Measurements from ENCODE around the gene CD52.

The CD52 gene

DNA sequence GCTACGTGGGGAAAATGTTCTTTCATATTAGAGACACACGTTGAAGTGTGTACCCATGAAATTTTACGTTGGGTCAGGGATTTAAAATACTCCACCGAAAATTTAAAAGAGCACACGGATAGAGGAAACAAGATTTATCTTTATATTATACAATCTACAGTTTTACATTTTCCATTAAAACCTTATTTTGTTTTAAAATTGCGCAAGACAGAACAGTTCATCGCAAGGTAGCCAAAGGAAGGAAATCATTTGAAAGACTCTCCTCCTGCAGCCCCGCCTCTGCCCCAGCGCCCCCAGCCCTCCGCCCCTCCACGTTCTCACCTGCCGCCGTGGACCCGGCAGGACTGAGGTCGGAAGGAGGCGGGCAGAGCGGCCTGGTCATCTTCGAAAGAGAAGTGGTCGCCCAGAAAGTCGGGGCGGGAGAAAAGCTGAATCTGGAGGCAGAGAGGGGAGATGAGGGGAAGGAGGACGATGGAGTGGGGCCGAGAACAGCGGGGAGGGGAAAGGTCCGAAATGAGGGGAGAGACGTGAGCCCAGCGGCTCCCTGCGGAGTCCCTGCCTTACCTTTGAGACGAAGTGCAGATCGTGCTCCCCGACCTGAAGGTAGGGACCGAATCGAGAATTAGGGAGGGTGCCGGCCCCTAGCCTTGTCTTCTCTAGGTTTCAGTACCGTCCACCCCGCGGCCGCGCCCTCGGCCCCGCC is 18.2 kb downstream of the CD52 start:
- no peaks in the 10 kb centered on the region for H3K27me3 ChIP-seq (ENCODE audit: insufficient read depth, low read depth)
- TF ChIP-seq, protein P1, sequence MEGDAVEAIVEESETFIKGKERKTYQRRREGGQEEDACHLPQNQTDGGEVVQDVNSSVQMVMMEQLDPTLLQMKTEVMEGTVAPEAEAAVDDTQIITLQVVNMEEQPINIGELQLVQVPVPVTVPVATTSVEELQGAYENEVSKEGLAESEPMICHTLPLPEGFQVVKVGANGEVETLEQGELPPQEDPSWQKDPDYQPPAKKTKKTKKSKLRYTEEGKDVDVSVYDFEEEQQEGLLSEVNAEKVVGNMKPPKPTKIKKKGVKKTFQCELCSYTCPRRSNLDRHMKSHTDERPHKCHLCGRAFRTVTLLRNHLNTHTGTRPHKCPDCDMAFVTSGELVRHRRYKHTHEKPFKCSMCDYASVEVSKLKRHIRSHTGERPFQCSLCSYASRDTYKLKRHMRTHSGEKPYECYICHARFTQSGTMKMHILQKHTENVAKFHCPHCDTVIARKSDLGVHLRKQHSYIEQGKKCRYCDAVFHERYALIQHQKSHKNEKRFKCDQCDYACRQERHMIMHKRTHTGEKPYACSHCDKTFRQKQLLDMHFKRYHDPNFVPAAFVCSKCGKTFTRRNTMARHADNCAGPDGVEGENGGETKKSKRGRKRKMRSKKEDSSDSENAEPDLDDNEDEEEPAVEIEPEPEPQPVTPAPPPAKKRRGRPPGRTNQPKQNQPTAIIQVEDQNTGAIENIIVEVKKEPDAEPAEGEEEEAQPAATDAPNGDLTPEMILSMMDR (conservative IDR thresholded peaks at IDR 0.05; ENCODE audit: low read depth, low read length) = no peak
- H3K9ac ChIP-seq = no peak overlapping the region; the same call in 1 of the 2 replicates
- no peak overlapping the region for H3K27ac ChIP-seq
- H3K4me1 ChIP-seq (ENCODE audit: low read depth, poor library complexity, severe bottlenecking) = peaks cover 20% of the 10 kb centered on the region
- H3K36me3 ChIP-seq (ENCODE audit: insufficient read depth) = no peaks in the 10 kb centered on the region
- peak overlapping the region; percentile 71 for H3K4me2 ChIP-seq
- peak overlapping the region; percentile 91 for H2AFZ ChIP-seq (ENCODE audit: low read depth)
- H3K79me2 ChIP-seq (ENCODE audit: insufficient read depth, low read depth) = no peaks in the 10 kb centered on the region
- no peaks in the 10 kb centered on the region for H4K20me1 ChIP-seq (ENCODE audit: insufficient read depth)
- H3K4me3 ChIP-seq (IDR thresholded peaks at IDR 0.05; ENCODE audit: insufficient read depth, low read depth, low read length) = peak overlapping the region; percentile 28

DNA sequence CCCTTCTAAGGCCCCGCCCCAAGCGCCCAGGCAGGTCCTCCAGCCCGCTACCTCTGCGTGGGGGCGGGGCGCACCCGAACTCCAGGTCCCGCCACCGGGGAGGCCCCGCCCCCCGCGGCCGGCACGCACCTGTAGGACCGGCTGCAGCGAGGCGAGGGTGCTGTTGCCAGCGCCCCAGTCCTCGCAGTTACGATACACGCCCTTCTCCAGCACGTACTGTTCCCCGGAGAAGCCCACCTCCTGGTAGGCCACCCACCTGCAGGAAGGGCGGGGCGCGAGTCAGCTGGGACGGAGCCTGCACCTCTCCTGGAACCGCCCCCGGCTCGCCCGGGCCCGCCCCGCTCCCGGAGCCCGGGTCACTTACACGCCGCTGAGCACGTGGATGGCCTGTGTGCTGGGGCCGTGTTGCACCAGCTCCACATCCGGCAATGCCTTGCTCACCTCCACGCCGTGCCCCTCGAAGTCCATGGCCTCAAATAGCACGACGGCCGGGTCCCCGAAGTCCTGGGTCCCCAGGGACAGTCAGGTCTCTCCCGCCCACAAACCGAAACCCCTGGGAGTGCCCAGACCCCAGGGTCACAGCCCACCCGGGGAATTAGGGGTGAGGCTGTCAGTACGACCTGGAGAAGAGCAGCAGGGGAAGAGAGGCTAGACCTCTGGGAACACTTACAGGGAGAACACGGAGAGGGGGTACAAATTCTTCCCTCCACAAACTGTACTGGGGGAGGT is 18.9 kb downstream of the CD52 start:
- H3K9ac ChIP-seq = peak overlapping the region; percentile 20; the same call in 1 of the 2 replicates
- no peaks in the 10 kb centered on the region for H3K79me2 ChIP-seq (ENCODE audit: insufficient read depth, low read depth)
- H2AFZ ChIP-seq (ENCODE audit: low read depth) = peak overlapping the region; percentile 91
- no peaks in the 10 kb centered on the region for H3K36me3 ChIP-seq (ENCODE audit: insufficient read depth)
- H3K4me3 ChIP-seq (IDR thresholded peaks at IDR 0.05; ENCODE audit: insufficient read depth, low read depth, low read length) = peak overlapping the region; percentile 28
- peaks cover 20% of the 10 kb centered on the region for H3K4me1 ChIP-seq (ENCODE audit: low read depth, poor library complexity, severe bottlenecking)
- no peak overlapping the region for H3K27ac ChIP-seq
- H3K27me3 ChIP-seq (ENCODE audit: insufficient read depth, low read depth) = no peaks in the 10 kb centered on the region
- TF ChIP-seq, protein P1 (conservative IDR thresholded peaks at IDR 0.05; ENCODE audit: low read depth, low read length) = no peak
- H3K4me2 ChIP-seq = peak overlapping the region; percentile 71
- H4K20me1 ChIP-seq (ENCODE audit: insufficient read depth) = no peaks in the 10 kb centered on the region

DNA sequence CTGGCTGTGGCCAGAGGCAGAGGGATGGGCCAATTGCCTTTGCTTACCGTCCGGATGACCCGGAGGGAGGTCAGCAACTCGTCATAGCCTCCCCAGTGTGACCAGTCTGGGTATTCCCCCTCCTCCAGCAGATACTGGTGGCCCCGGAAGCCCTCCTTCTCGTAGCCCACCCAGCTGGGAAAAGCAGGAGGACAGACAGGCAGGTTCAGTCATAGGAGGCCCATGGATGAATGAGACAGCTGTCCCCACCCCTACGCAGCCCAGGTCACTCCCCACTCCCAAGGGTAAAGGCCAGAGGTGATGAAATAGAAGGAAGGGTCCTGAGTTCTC is 19.4 kb downstream of the CD52 start:
- Histone ChIP-seq H3K9ac (no peak overlapping the region), H3K36me3 (ENCODE audit: insufficient read depth) (no peaks in the 10 kb centered on the region), H2AFZ (ENCODE audit: low read depth) (peak overlapping the region; percentile 91), H3K27ac (no peak overlapping the region), H3K4me2 (peak overlapping the region; percentile 71), H3K4me3 (IDR thresholded peaks at IDR 0.05; ENCODE audit: insufficient read depth, low read depth, low read length) (no peak overlapping the region), H3K4me1 (ENCODE audit: low read depth, poor library complexity, severe bottlenecking) (peaks cover 20% of the 10 kb centered on the region), H3K79me2 (ENCODE audit: insufficient read depth, low read depth) (no peaks in the 10 kb centered on the region), H4K20me1 (ENCODE audit: insufficient read depth) (no peaks in the 10 kb centered on the region), H3K27me3 (ENCODE audit: insufficient read depth, low read depth) (no peaks in the 10 kb centered on the region)
- TF ChIP-seq, protein P1 (conservative IDR thresholded peaks at IDR 0.05; ENCODE audit: low read depth, low read length) = no peak

DNA sequence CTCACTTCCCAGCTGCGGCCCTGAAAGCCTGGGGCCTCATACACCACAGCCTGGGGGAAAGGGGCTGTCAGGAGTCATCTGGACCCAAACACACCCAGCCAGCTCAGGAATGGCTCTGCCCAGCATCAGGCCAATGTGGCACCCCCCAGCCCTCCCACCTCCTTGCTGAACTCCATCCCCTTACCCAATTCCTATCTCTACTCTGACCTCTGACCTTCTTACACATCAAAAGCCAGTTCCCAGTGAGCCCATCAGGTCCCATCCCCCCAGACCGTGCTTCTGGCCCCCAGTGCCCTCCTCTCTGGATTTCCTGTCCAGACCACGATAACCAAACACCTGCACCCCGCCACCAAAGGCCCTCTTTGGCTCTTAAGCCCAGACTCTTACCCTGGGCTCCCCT is 19.9 kb downstream of the CD52 start:
- Histone ChIP-seq H3K4me2 (no peak overlapping the region), H2AFZ (ENCODE audit: low read depth) (peak overlapping the region; percentile 91; the same call in 1 of the 2 replicates), H3K27ac (no peak overlapping the region), H3K27me3 (ENCODE audit: insufficient read depth, low read depth) (no peaks in the 10 kb centered on the region), H3K36me3 (ENCODE audit: insufficient read depth) (no peaks in the 10 kb centered on the region), H4K20me1 (ENCODE audit: insufficient read depth) (no peaks in the 10 kb centered on the region), H3K79me2 (ENCODE audit: insufficient read depth, low read depth) (no peaks in the 10 kb centered on the region), H3K4me3 (IDR thresholded peaks at IDR 0.05; ENCODE audit: insufficient read depth, low read depth, low read length) (no peak overlapping the region), H3K4me1 (ENCODE audit: low read depth, poor library complexity, severe bottlenecking) (peaks cover 20% of the 10 kb centered on the region), H3K9ac (no peak overlapping the region)
- TF ChIP-seq, protein P1 (conservative IDR thresholded peaks at IDR 0.05; ENCODE audit: low read depth, low read length) = no peak
